T-helper 1 cell treated with Interleukin-12 subunit alpha and Interleukin-12 subunit beta and Interleukin-4 antibody, amounts not matched to agents 30 ng/mL and 1 ng/mL, for 36 hours (primary cell): ENCODE measurements around the gene TBC1D16. TPM values are rescaled to one million over a fixed set of nuclear protein-coding genes. Genes with fewer than 3 reads are reported as not detected.

ENCODE experiments used
- intact Hi-C: fragments of 100-400 bp; cut with micrococcal nuclease; formaldehyde crosslinking; loops from one replicate; pipeline ENCODE4 v1.15.1; 2024
- total RNA-seq: library from RNA; stranded (reverse); gene quantifications from 2 replicates; pipeline ENCODE4 v1.2.3, GENCODE V29; 2022

The TBC1D16 gene
- total RNA-seq: 0.85 and 0.88 TPM in 2 replicates

GRCh38 chr17:80035687-80035936, at the start of gene TBC1D16:
Gene TBC1D16, minus strand, starts transcription at chr17:80035872. Its CDS starts 22,325 bp downstream, at chr17:80013547.
- intact Hi-C loops: loop anchor here (5.0 kb wide), 2 partner anchors 38 to 1228 kb away; no protein-coding TSS in a partner anchor

GRCh38 chr17:80084773-80085172, 49.1 kb upstream of the TBC1D16 start:
- intact Hi-C loops: loop anchor here (5.0 kb wide), 1 partner anchor 77 kb away; no protein-coding TSS in a partner anchor

- intact Hi-C loops: loop anchor here (2.0 to 5.0 kb wide), 2 partner anchors 18 to 76 kb away; partner anchors contain the start of gene GAA
These were observed 47.5 kb upstream of the TBC1D16 start for GRCh38 chr17:80083136-80083661.

GRCh38 chr17:80082403-80083135, 46.9 kb upstream of the TBC1D16 start:
- intact Hi-C loops: loop anchor here (1.0 to 5.0 kb wide), 3 partner anchors 18 to 171 kb away; partner anchors contain the start of gene GAA

GRCh38 chr17:80081596-80081995, 45.9 kb upstream of the TBC1D16 start:
- intact Hi-C loops: loop anchor here (5.0 kb wide), 1 partner anchor 74 kb away; no protein-coding TSS in a partner anchor

GRCh38 chr17:80080081-80080480, 44.4 kb upstream of the TBC1D16 start:
- intact Hi-C loops: loop anchor here (5.0 kb wide), 1 partner anchor 73 kb away; no protein-coding TSS in a partner anchor

- intact Hi-C loops: no loop called here
These were observed 36.7 kb upstream of the TBC1D16 start for GRCh38 chr17:80072410-80072809.

GRCh38 chr17:80071116-80071841, 35.6 kb upstream of the TBC1D16 start:
- intact Hi-C loops: no loop called here

- intact Hi-C loops: no loop called here
These were observed 34.9 kb upstream of the TBC1D16 start for GRCh38 chr17:80070375-80071115.

- intact Hi-C loops: no loop called here
These were observed 32.9 kb upstream of the TBC1D16 start for GRCh38 chr17:80068301-80069222.

GRCh38 chr17:80067393-80067986, 31.8 kb upstream of the TBC1D16 start:
- intact Hi-C loops: no loop called here

- intact Hi-C loops: no loop called here
These were observed 30.0 kb upstream of the TBC1D16 start for GRCh38 chr17:80065478-80066170.

GRCh38 chr17:80064696-80065095, 29.0 kb upstream of the TBC1D16 start:
- intact Hi-C loops: no loop called here

- intact Hi-C loops: no loop called here
These were observed 28.3 kb upstream of the TBC1D16 start for GRCh38 chr17:80063830-80064585.

- intact Hi-C loops: no loop called here
These were observed 25.7 kb upstream of the TBC1D16 start for GRCh38 chr17:80061421-80061820.

- intact Hi-C loops: no loop called here
These were observed 25.0 kb upstream of the TBC1D16 start for GRCh38 chr17:80060644-80061043.

- intact Hi-C loops: no loop called here
These were observed 22.8 kb upstream of the TBC1D16 start for GRCh38 chr17:80058311-80058955.

- intact Hi-C loops: no loop called here
These were observed 19.9 kb upstream of the TBC1D16 start for GRCh38 chr17:80055597-80055996.
